NCI-H187 (cell line): ENCODE data around the gene IFNA14.
"Not testable (repeated sequence)": the region's sequence is repeated elsewhere in the genome, so short reads cannot be mapped to it uniquely, and the experiment has no call there.

Source experiments
- DNase-seq, 2 experiments: peaks; one replicate each; lab custom pipeline; 2025; lab: John Stamatoyannopoulos, UW

The IFNA14 gene

DNA sequence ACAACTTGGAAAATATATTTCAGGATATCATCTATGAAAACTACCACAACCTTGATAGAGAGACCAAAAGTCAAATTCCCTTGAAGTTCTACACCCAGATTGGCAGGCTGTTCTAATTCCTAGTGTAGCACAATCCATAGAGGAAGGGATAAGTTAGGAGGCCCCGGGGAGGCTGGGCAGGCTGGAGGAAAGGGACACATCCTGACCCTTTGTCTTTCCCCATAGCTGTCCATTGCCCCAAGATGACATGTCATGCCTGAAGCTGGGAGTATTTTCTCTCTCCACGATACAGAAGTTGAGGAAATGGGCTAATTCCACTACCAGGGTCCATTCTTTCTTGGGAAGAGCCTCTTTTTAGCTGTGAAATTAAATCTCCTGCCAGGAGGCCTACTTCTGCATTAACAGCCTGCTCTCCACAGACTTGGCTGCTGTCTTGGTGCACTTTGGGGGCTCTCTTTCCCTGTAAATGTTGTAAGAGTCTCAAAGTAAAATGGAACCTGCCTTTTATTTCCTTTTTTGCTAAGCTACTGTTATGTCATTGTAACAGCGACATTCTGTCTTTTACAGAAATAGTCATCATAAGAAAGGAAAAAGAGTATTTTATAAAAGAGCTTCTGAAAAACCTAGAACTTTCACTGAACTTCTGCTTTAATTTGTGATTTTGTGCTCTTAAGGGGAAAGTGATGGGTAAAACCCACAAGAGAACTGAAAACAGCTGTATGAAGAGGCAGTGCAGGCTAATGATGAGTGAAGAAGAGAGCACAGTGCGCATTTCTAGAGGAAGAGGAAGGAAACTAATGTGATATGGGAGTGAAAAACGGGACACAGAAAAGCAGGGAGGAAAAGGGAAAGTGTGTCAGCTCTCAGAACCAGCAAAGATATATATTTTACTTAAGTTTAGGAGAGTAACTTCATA is 26.1 kb downstream of the IFNA14 start:
- DNase-seq, result not testable (repeated sequence)

GRCh38 chr9:21212160-21212559 is 27.6 kb downstream of the IFNA14 start:
- DNase-seq, result not testable (repeated sequence)

DNA sequence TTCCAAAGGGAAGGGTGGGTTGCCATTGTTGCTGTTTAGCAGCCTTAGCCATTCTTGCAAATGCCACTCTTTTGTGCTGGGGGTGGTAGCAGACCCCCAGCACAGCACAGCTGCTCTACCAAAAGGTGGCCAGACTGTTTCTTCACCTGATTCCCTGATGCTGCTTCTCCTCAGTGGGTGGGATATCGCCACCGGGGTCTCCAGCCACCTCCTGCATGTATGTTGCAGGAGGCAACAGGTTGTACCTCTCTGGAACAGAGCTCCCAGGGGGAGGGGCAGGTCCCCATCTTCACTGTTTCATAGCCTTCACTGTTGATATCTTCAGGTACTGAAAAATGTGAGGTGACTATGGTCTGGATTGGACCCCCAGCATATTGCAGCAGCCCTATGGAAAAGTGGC is 29.0 kb downstream of the IFNA14 start:
- DNase-seq, result not testable (repeated sequence)

GRCh38 chr9:21210311-21210710 is 29.5 kb downstream of the IFNA14 start:
- no peak for DNase-seq

DNA sequence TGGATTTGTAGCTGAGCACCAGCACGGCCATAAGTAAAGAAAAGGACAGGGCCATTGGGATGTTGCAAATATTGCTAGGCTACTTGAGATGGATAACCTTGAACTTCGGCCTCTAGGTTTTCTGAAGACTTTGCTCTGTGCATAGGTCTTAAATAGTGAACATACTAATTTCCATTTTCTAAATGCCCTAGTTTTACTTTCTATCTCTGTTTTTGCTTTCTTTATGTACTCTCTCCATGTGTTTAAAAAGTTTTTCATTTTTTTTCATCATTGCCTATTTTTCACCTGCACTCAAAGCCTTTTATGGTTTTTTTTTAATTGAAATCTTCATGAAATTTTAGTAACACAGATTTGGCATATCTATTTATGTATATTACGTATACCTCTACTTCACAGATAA is 32.8 kb downstream of the IFNA14 start, which contains the start of gene IFNA10:
TSS of gene IFNA10 (minus strand) at position 101 of the 400 bp plus-strand sequence. CDS start at position 55, 46 bp downstream.
- DNase-seq, result not testable (repeated sequence)

- no peak for DNase-seq
These were observed 34.6 kb downstream of the IFNA14 start for GRCh38 chr9:21205204-21205603.

DNA sequence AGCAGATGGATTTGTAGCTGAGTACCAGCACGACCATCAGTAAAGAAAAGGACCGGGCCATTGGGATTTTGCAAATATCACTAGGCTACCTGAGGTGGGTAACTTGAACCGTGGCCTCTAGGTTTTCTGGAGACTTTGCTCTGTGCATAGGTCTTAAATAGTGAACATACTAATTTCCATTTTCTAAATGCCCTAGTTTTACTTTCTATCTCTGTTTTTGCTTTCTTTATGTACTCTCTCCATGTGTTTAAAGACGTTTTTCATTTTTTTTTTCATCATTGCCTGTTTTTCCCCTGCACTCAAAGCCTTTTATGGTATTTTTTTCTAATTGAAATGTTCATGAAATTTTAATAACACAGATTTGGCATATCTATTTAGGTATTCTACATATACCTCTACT is 37.7 kb downstream of the IFNA14 start, which contains the start of gene IFNA7:
TSS of gene IFNA7 (minus strand) at position 101 of the 400 bp plus-strand sequence. CDS start at position 61, 40 bp downstream.
- DNase-seq, result not testable (repeated sequence)

DNA sequence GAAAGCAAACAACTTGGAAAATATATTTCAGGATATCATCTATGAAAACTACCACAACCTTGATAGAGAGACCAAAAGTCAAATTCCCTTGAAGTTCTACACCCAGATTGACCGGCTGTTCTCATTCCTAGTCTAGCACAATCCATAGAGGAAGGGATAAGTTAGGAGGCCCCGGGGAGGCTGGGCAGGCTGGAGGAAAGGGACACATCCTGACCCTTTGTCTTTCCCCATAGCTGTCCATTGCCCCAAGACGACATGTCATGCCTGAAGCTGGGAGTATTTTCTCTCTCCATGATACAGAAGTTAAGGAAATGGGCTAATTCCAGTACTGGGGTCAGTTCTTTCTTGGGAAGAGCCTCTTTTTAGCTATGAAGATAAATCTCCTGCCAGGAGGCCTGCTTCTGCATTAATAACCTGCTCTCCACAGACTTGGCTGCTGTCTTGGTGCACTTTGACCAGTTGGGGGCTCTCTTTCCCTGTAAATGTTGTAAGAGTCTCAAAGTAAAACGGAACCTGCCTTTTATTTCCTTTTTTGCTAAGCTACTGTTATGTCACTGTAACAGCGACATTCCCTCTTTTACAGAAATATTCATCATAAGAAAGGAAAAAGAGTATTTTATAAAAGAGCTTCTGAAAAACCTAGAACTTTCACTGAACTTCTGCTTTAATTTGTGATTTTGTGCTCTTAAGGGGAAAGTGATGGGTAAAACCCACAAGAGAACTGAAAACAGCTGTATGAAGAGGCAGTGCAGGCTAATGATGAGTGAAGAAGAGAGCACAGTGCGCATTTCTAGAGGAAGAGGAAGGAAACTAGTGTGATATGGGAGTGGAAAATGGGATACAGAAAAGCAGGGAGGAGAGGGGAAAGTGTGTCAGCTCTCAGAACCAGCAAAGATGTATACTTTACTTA is 44.7 kb downstream of the IFNA14 start:
- not testable (repeated sequence) for DNase-seq
